Measurements from ENCODE around the gene LAD1. TPM values are rescaled to one million over a fixed set of nuclear protein-coding genes. Genes with fewer than 3 reads are reported as not detected.

The LAD1 gene
- total RNA-seq, 2 experiments from 2014 or later = not detected

- Mint-ChIP-seq H3K36me3 (ENCODE audit: low read depth) (no peaks in the 10 kb centered on the region), H3K27ac (no peak overlapping the region), H3K27me3 (peaks cover 20% of the 10 kb centered on the region), H3K4me3 (no peak overlapping the region), H3K9me3 (ENCODE audit: low read depth) (peaks cover 2% of the 10 kb centered on the region), H3K4me1 (no peaks in the 10 kb centered on the region)
- POLR2A ChIA-PET = no interaction called here
- ATAC-seq (no peak), DNase-seq (no peak)
- intact Hi-C loops (cut with DNase I, micrococcal nuclease) = no loop called here
- CTCF ChIA-PET = interaction anchor here (0.8 kb wide), 1 partner anchor 325 kb away, joined by 3 read pairs; no protein-coding TSS in a partner anchor
Observed at GRCh38 chr1:201344206-201345080, 54.7 kb downstream of the LAD1 start.

GRCh38 chr1:201341377-201341776 is 57.7 kb downstream of the LAD1 start:
- Mint-ChIP-seq H3K9me3 (ENCODE audit: low read depth) (peaks cover 2% of the 10 kb centered on the region), H3K36me3 (ENCODE audit: low read depth) (no peaks in the 10 kb centered on the region), H3K27me3 (peaks cover 11% of the 10 kb centered on the region), H3K27ac (no peak overlapping the region), H3K4me1 (no peaks in the 10 kb centered on the region), H3K4me3 (no peak overlapping the region)
- ChIA-PET POLR2A (no interaction called here), CTCF (interaction anchor here (1.9 kb wide), 1 partner anchor 33 kb away, joined by 4 read pairs; no protein-coding TSS in a partner anchor)
- DNase-seq (no peak), ATAC-seq (no peak)
- intact Hi-C loops (cut with DNase I, micrococcal nuclease) = no loop called here

- no peaks in the 10 kb centered on the region for H3K36me3 Mint-ChIP-seq (ENCODE audit: low read depth)
- intact Hi-C loops (cut with DNase I, micrococcal nuclease) = no loop called here
- no peaks in the 10 kb centered on the region for H3K4me1 Mint-ChIP-seq
- ChIA-PET CTCF (interaction anchor here (0.6 to 0.9 kb wide), 3 partner anchors 8 to 110 kb away, joined by 3 to 5 read pairs (median 4); no protein-coding TSS in a partner anchor), POLR2A (interaction anchor here (0.6 kb wide), 1 partner anchor 365 kb away, joined by 3 read pairs; no protein-coding TSS in a partner anchor)
- peaks cover 5% of the 10 kb centered on the region for H3K27me3 Mint-ChIP-seq
- DNase-seq (no peak), ATAC-seq (no peak)
- no peak overlapping the region for H3K27ac Mint-ChIP-seq
- H3K4me3 Mint-ChIP-seq = no peak overlapping the region
- peaks cover 2% of the 10 kb centered on the region for H3K9me3 Mint-ChIP-seq (ENCODE audit: low read depth)
Observed at GRCh38 chr1:201336711-201337450, 62.2 kb downstream of the LAD1 start.

DNA sequence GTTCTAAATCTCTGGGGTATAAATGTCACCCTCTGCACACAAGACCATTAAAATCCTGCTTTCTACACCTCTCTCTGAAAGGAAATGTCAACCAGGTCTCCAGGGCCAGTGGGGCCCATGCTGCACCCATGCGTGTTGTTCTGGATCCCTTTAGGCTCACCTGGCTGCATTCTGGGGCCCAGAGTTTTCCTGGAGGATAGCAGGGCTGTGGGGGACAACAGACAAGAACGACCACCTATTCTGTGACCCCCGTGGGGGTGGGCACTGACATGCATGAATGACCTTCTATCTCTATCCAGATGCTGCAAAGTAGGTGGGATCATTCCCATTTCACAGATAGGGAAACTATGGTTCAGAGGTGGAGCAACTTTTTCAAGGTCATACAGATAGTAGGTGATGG is 63.2 kb downstream of the LAD1 start:
- Mint-ChIP-seq H3K9me3 (ENCODE audit: low read depth) (no peaks in the 10 kb centered on the region), H3K36me3 (ENCODE audit: low read depth) (no peaks in the 10 kb centered on the region), H3K4me3 (no peak overlapping the region), H3K4me1 (no peaks in the 10 kb centered on the region), H3K27me3 (peaks cover 4% of the 10 kb centered on the region), H3K27ac (no peak overlapping the region)
- intact Hi-C loops (cut with DNase I, micrococcal nuclease) = no loop called here
- no peak for DNase-seq
- no peak for ATAC-seq
- ChIA-PET POLR2A (no interaction called here), CTCF (no interaction called here)

GRCh38 chr1:201335174-201335870 is 63.8 kb downstream of the LAD1 start:
- Mint-ChIP-seq H3K4me1 (no peaks in the 10 kb centered on the region), H3K9me3 (ENCODE audit: low read depth) (no peaks in the 10 kb centered on the region), H3K4me3 (no peak overlapping the region), H3K36me3 (ENCODE audit: low read depth) (no peaks in the 10 kb centered on the region), H3K27me3 (peaks cover 3% of the 10 kb centered on the region), H3K27ac (no peak overlapping the region)
- DNase-seq (no peak), ATAC-seq (no peak)
- POLR2A ChIA-PET = no interaction called here
- CTCF ChIA-PET = no interaction called here
- intact Hi-C loops (cut with DNase I, micrococcal nuclease) = no loop called here

- no peaks in the 10 kb centered on the region for H3K36me3 Mint-ChIP-seq (ENCODE audit: low read depth)
- no peak overlapping the region for H3K27ac Mint-ChIP-seq
Observed at GRCh38 chr1:201334325-201335173, 64.6 kb downstream of the LAD1 start.

DNA sequence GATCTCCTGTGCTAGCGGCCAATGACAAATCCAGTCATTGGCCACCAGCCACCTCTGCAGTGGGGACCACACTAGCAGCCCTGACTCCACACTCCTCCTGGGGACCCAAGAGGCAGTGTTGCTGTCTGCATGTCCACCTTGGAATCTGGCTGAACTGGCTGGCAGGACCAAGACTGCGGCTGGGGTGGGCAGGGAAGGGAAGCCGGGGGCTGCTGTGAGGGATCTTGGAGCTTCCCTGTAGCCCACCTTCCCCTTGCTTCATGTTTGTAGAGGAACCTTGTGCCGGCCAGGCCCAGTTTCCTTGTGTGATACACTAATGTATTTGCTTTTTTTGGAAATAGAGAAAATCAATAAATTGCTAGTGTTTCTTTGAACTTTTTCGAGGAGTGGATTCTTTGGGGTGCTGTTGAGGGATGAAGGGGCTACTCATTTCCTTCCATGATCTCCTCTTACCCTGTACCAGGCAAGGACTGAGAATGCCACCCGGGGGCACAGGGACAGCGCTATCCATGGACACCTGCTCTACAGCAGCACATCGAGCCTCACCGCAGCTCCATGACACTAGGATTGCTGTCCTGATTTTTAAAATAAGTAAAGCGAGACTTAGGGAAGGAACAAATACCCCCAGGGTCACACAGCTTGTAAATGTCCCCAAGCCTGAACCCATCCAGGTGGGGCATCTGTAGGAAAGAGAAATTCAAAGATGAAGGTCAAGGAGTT is 66.3 kb downstream of the LAD1 start:
- no peaks in the 10 kb centered on the region for H3K27me3 Mint-ChIP-seq
- ChIA-PET POLR2A (no interaction called here), CTCF (no interaction called here)
- intact Hi-C loops (cut with DNase I, micrococcal nuclease) = no loop called here
- no peaks in the 10 kb centered on the region for H3K9me3 Mint-ChIP-seq (ENCODE audit: low read depth)
- H3K27ac Mint-ChIP-seq = no peak overlapping the region
- DNase-seq (no peak), ATAC-seq (no peak)
- H3K36me3 Mint-ChIP-seq (ENCODE audit: low read depth) = no peaks in the 10 kb centered on the region
- no peaks in the 10 kb centered on the region for H3K4me1 Mint-ChIP-seq
- no peak overlapping the region for H3K4me3 Mint-ChIP-seq

More at GRCh38 chr1:201334325-201335173, 64.6 kb downstream of the LAD1 start:
- CTCF ChIA-PET = no interaction called here
- POLR2A ChIA-PET = no interaction called here
- no peak overlapping the region for H3K4me3 Mint-ChIP-seq
- ATAC-seq = no peak
- no peaks in the 10 kb centered on the region for H3K9me3 Mint-ChIP-seq (ENCODE audit: low read depth)
- H3K27me3 Mint-ChIP-seq = peaks cover 2% of the 10 kb centered on the region
- H3K4me1 Mint-ChIP-seq = no peaks in the 10 kb centered on the region
- intact Hi-C loops (cut with DNase I, micrococcal nuclease) = no loop called here
- DNase-seq = no peak

DNA sequence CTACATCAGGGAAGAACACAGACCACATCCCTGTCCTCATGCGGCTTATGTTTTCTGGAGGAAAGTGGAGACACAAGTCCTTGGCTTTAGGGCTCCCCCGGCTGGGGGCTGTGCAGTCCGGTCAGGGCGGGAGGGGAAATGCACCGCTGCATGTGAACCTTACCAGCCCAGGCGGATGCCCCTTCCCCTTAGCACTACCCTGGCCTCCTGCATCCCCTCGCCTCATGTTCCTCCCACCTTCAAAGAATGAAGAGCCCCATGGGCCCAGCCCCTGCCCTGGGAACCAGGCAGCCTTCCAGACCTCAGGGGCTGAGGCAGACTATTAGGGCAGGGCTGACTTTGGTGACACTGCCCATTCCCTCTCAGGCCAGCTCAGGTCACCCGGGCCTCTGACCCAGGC is 67.1 kb downstream of the LAD1 start:
- Mint-ChIP-seq H3K27me3 (no peaks in the 10 kb centered on the region), H3K4me1 (no peaks in the 10 kb centered on the region), H3K27ac (no peak overlapping the region), H3K36me3 (ENCODE audit: low read depth) (no peaks in the 10 kb centered on the region), H3K9me3 (ENCODE audit: low read depth) (no peaks in the 10 kb centered on the region), H3K4me3 (no peak overlapping the region)
- CTCF ChIA-PET = no interaction called here
- intact Hi-C loops (cut with DNase I, micrococcal nuclease) = no loop called here
- POLR2A ChIA-PET = no interaction called here
- ATAC-seq (no peak), DNase-seq (no peak)

DNA sequence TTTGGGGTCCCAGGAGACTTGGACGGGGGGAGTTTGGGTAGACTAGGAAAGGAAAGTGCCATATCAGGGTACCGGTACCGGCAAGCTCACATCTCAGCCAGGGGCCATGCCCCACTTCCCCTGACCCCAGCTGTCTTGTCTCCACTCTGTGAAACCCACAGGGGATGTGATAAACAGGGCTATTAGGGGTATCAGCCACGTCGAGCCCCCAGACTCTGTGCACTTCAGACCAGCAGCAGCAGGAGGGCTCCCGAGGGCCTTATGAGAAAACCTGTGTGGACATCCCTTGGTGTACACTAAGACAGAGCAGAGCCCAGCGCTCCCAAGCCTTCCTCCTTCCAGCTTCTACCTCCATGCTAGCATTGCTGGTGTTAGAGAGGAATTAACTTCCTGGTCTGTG is 68.0 kb downstream of the LAD1 start:
- no peak for ATAC-seq
- no peaks in the 10 kb centered on the region for H3K4me1 Mint-ChIP-seq
- intact Hi-C loops (cut with DNase I, micrococcal nuclease) = no loop called here
- H3K27me3 Mint-ChIP-seq = no peaks in the 10 kb centered on the region
- H3K36me3 Mint-ChIP-seq (ENCODE audit: low read depth) = no peaks in the 10 kb centered on the region
- ChIA-PET CTCF (no interaction called here), POLR2A (no interaction called here)
- DNase-seq = no peak
- H3K4me3 Mint-ChIP-seq = no peak overlapping the region
- H3K27ac Mint-ChIP-seq = no peak overlapping the region
- no peaks in the 10 kb centered on the region for H3K9me3 Mint-ChIP-seq (ENCODE audit: low read depth)
